Measurements from ENCODE around the gene FCRLB. TPM values are rescaled to one million over a fixed set of nuclear protein-coding genes. Genes with fewer than 3 reads are reported as not detected.
"Not testable (repeated sequence)": the region's sequence is repeated elsewhere in the genome, so short reads cannot be mapped to it uniquely, and the experiment has no call there.

FCRLB gene
- 10 to 100 TPM in 2 of 3 donors, 1 to 10 TPM in 1; 6.7 to 14.6 (median 10.6) TPM for polyA plus RNA-seq

- H3K9me3 Mint-ChIP-seq, result no peaks in the 10 kb centered on the region
- peak within 1 kb of the TSS in 3 of 6 donors; percentile 12 to 31 (median 22) for H3K27ac Mint-ChIP-seq
- H3K36me3 Mint-ChIP-seq, result peaks cover 0 to 6% (median 0%) of the 10 kb centered on the region in 3 donors
- H3K4me3 Mint-ChIP-seq, result no peak within 1 kb of the TSS
- DNase-seq, result no peak
- H3K27me3 Mint-ChIP-seq (ENCODE audit: low read depth in 3 of 3), result peaks cover 1 to 7% (median 1%) of the 10 kb centered on the region in 3 donors
- H3K4me1 Mint-ChIP-seq, result peaks cover 28 to 42% of the 10 kb centered on the region in 2 donors
These were observed at the start of gene FCRLB for GRCh38 chr1:161720956-161721737. Gene FCRLB (plus strand): TSS chr1:161721544. CDS start chr1:161722673, 1,129 bp downstream.

GRCh38 chr1:161673437-161673836 lies 47.9 kb upstream of the FCRLB start:
- H3K9me3 Mint-ChIP-seq; H3K4me3 Mint-ChIP-seq; H3K4me1 Mint-ChIP-seq; H3K27me3 Mint-ChIP-seq (ENCODE audit: low read depth in 3 of 3); DNase-seq; H3K27ac Mint-ChIP-seq; H3K36me3 Mint-ChIP-seq: not testable (repeated sequence)

GRCh38 chr1:161674447-161674846 lies 46.9 kb upstream of the FCRLB start:
- H3K27ac Mint-ChIP-seq, result peak overlapping the region in 1 of 6 donors; percentile 74
- H3K9me3 Mint-ChIP-seq, result not testable (repeated sequence)

GRCh38 chr1:161674908-161675307 lies 46.4 kb upstream of the FCRLB start:
- H3K27me3 Mint-ChIP-seq (ENCODE audit: low read depth in 3 of 3); H3K9me3 Mint-ChIP-seq; H3K4me1 Mint-ChIP-seq; H3K36me3 Mint-ChIP-seq; H3K27ac Mint-ChIP-seq; H3K4me3 Mint-ChIP-seq; DNase-seq: not testable (repeated sequence)

More at GRCh38 chr1:161674447-161674846, 46.9 kb upstream of the FCRLB start:
- H3K36me3 Mint-ChIP-seq; H3K4me1 Mint-ChIP-seq; H3K4me3 Mint-ChIP-seq; H3K27me3 Mint-ChIP-seq (ENCODE audit: low read depth in 3 of 3); DNase-seq: not testable (repeated sequence)

- Mint-ChIP-seq H3K27ac (peak overlapping the region in 3 of 6 donors; percentile 1 to 83 (median 51)), H3K36me3 (no peaks in the 10 kb centered on the region), H3K4me3 (no peak overlapping the region), H3K27me3 (ENCODE audit: low read depth in 3 of 3) (peaks cover 1 to 3% (median 1%) of the 10 kb centered on the region in 3 donors), H3K9me3 (no peaks in the 10 kb centered on the region), H3K4me1 (no peaks in the 10 kb centered on the region)
- DNase-seq, result no peak
These were observed 44.9 kb upstream of the FCRLB start for GRCh38 chr1:161676441-161676840.

GRCh38 chr1:161676958-161677689 lies 44.2 kb upstream of the FCRLB start:
- Mint-ChIP-seq H3K36me3 (no peaks in the 10 kb centered on the region), H3K4me1 (no peaks in the 10 kb centered on the region), H3K9me3 (no peaks in the 10 kb centered on the region), H3K4me3 (no peak overlapping the region), H3K27me3 (ENCODE audit: low read depth in 3 of 3) (peaks cover 0 to 1% (median 1%) of the 10 kb centered on the region in 3 donors), H3K27ac (peak overlapping the region in 2 of 6 donors; percentile 1 to 83)
- DNase-seq, result no peak

- Mint-ChIP-seq H3K27ac (no peak overlapping the region), H3K27me3 (ENCODE audit: low read depth in 3 of 3) (peaks cover 0 to 3% (median 1%) of the 10 kb centered on the region in 3 donors), H3K9me3 (no peaks in the 10 kb centered on the region), H3K4me3 (no peak overlapping the region), H3K36me3 (no peaks in the 10 kb centered on the region), H3K4me1 (no peaks in the 10 kb centered on the region)
- DNase-seq, result no peak
These were observed 42.8 kb upstream of the FCRLB start for GRCh38 chr1:161678500-161678899.

- H3K4me3 Mint-ChIP-seq, result no peak overlapping the region
- H3K9me3 Mint-ChIP-seq, result no peaks in the 10 kb centered on the region
- H3K27me3 Mint-ChIP-seq (ENCODE audit: low read depth in 3 of 3), result peaks cover 0 to 9% (median 6%) of the 10 kb centered on the region in 3 donors
- no peaks in the 10 kb centered on the region for H3K4me1 Mint-ChIP-seq
- H3K27ac Mint-ChIP-seq, result no peak overlapping the region
- DNase-seq, result no peak
- H3K36me3 Mint-ChIP-seq, result peaks cover 0 to 7% (median 0%) of the 10 kb centered on the region in 3 donors
These were observed 39.5 kb upstream of the FCRLB start for GRCh38 chr1:161681879-161682278.

GRCh38 chr1:161688946-161689345 lies 32.4 kb upstream of the FCRLB start:
- Mint-ChIP-seq H3K4me3 (no peak overlapping the region), H3K27me3 (ENCODE audit: low read depth in 3 of 3) (peaks cover 3 to 11% (median 4%) of the 10 kb centered on the region in 3 donors), H3K9me3 (no peaks in the 10 kb centered on the region), H3K36me3 (peaks cover 0 to 7% (median 0%) of the 10 kb centered on the region in 3 donors), H3K27ac (no peak overlapping the region), H3K4me1 (peaks cover 0 to 2% of the 10 kb centered on the region in 2 donors)
- DNase-seq, result no peak

GRCh38 chr1:161691846-161692245 lies 29.5 kb upstream of the FCRLB start:
- Mint-ChIP-seq H3K27ac (no peak overlapping the region), H3K27me3 (ENCODE audit: low read depth in 3 of 3) (peaks cover 3 to 10% (median 7%) of the 10 kb centered on the region in 3 donors), H3K4me3 (no peak overlapping the region), H3K36me3 (peaks cover 0 to 10% (median 0%) of the 10 kb centered on the region in 3 donors), H3K4me1 (peaks cover 0 to 2% of the 10 kb centered on the region in 2 donors), H3K9me3 (peaks cover 0 to 3% (median under 1%) of the 10 kb centered on the region in 6 donors)
- DNase-seq, result no peak

- not testable (repeated sequence) for H3K9me3 Mint-ChIP-seq, H3K4me1 Mint-ChIP-seq, H3K4me3 Mint-ChIP-seq, H3K36me3 Mint-ChIP-seq, H3K27ac Mint-ChIP-seq, DNase-seq
- peaks cover 3 to 10% (median 4%) of the 10 kb centered on the region in 3 donors for H3K27me3 Mint-ChIP-seq (ENCODE audit: low read depth in 3 of 3)
These were observed 28.2 kb upstream of the FCRLB start for GRCh38 chr1:161693020-161693712.

- H3K27me3 Mint-ChIP-seq (ENCODE audit: low read depth in 3 of 3); DNase-seq; H3K9me3 Mint-ChIP-seq; H3K4me1 Mint-ChIP-seq; H3K36me3 Mint-ChIP-seq; H3K4me3 Mint-ChIP-seq: not testable (repeated sequence)
- peak overlapping the region in 1 of 6 donors; percentile 26 for H3K27ac Mint-ChIP-seq
These were observed 23.0 kb upstream of the FCRLB start for GRCh38 chr1:161698302-161698701.

- peaks cover 8% of the 10 kb centered on the region in 2 donors for H3K4me1 Mint-ChIP-seq
- H3K27ac Mint-ChIP-seq, result no peak overlapping the region
- no peak overlapping the region for H3K4me3 Mint-ChIP-seq
- peaks cover 0 to 3% (median 0%) of the 10 kb centered on the region in 6 donors for H3K9me3 Mint-ChIP-seq
- H3K36me3 Mint-ChIP-seq, result no peaks in the 10 kb centered on the region
- peaks cover 0 to 5% (median 0%) of the 10 kb centered on the region in 3 donors for H3K27me3 Mint-ChIP-seq (ENCODE audit: low read depth in 3 of 3)
- DNase-seq, result no peak
These were observed 19.1 kb upstream of the FCRLB start for GRCh38 chr1:161702250-161702649.

All from immature natural killer cell (primary cell).